ENCODE results near the gene SMARCD3. TPM values are rescaled to one million over a fixed set of nuclear protein-coding genes. Genes with fewer than 3 reads are reported as not detected.

SMARCD3 gene
- total RNA-seq, 4 donors from 2014 or later = 2.5 to 11.6 (median 6.3) TPM

- DNase-seq = no peak
- 42 to 80% methylated on average over 7 to 9 of the region's 17 CpGs for WGBS, 2 donors
- Histone ChIP-seq H3K27me3 (peaks cover 0 to 53% (median 0%) of the 10 kb centered on the region in 4 donors), H3K4me1 (peaks cover 29 to 52% (median 34%) of the 10 kb centered on the region in 3 donors), H3K27ac (peak overlapping the region in 3 of 4 donors; percentile 78 to 90 (median 87)), H3K36me3 (no peaks in the 10 kb centered on the region), H3K9me3 (no peaks in the 10 kb centered on the region), H3K4me3 (peak overlapping the region in 2 of 4 donors; percentile 57 to 58)
- TF ChIP-seq, protein P1, sequence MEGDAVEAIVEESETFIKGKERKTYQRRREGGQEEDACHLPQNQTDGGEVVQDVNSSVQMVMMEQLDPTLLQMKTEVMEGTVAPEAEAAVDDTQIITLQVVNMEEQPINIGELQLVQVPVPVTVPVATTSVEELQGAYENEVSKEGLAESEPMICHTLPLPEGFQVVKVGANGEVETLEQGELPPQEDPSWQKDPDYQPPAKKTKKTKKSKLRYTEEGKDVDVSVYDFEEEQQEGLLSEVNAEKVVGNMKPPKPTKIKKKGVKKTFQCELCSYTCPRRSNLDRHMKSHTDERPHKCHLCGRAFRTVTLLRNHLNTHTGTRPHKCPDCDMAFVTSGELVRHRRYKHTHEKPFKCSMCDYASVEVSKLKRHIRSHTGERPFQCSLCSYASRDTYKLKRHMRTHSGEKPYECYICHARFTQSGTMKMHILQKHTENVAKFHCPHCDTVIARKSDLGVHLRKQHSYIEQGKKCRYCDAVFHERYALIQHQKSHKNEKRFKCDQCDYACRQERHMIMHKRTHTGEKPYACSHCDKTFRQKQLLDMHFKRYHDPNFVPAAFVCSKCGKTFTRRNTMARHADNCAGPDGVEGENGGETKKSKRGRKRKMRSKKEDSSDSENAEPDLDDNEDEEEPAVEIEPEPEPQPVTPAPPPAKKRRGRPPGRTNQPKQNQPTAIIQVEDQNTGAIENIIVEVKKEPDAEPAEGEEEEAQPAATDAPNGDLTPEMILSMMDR (IDR thresholded peaks at IDR 0.05) = no peak
- no peak for TF ChIP-seq POLR2A (IDR thresholded peaks at IDR 0.05)
- intact Hi-C loops (cut with DNase I) = no loop called here
These were observed 4.6 kb upstream of the SMARCD3 start for GRCh38 chr7:151252961-151253711.

GRCh38 chr7:151252561-151252835 lies 4.0 kb upstream of the SMARCD3 start:
- Histone ChIP-seq H3K27ac (peak overlapping the region; percentile 82 to 92 (median 88)), H3K4me3 (peak overlapping the region; percentile 35 to 72 (median 58)), H3K36me3 (no peaks in the 10 kb centered on the region), H3K4me1 (peaks cover 33 to 59% (median 40%) of the 10 kb centered on the region in 3 donors), H3K9me3 (no peaks in the 10 kb centered on the region), H3K27me3 (peaks cover 0 to 59% (median 0%) of the 10 kb centered on the region in 4 donors)
- WGBS, 2 donors = 10 to 29% methylated on average over 4 to 8 of the region's 9 CpGs
- no peak for DNase-seq
- TF ChIP-seq POLR2A (IDR thresholded peaks at IDR 0.05) = no peak
- TF ChIP-seq, protein P1 (IDR thresholded peaks at IDR 0.05) = no peak
- intact Hi-C loops (cut with DNase I) = no loop called here

DNA sequence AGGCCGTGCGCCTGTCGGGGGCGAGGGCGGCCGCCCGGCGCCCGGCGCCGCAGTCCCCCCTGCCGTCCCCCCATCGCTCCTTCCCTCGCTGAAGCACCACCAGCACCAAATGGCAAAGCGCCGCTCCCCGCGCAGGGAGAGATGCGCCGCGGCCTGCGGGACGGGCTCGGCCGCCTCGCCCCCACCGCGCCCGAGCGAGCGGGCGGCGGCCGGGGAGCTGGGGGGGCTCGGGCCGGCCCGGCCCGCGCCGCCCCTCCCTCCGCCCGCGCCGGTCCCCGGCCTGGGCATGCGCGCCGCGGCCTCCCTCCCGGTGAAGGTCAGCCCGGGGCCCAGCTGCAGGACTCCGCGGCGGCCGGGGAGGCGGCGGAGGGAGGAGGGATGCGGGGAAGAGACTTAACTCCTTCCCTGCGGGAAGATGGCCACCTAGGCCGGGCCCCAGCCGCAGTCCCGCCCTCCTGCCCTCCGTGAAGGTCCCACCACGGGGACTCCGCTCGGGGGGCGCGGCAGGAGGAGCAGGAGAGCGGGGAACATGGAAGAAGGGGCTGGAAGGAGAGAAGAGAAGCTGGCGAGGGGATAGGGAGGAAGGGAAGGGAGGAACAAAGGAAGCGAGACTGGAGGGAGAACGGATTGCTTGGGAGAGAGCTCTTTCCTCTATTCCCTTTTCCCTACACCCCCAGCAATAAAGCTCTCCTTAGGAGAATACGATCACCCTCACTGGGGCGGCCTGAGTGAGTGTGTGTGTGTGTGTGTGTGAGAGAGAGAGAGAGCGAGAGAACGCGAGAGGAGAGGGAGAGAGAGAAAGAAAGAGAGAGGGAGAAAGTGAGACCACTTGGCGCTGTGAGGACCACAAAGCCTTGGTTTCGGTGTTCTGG lies 3.4 kb upstream of the SMARCD3 start:
- H3K36me3 ChIP-seq = no peaks in the 10 kb centered on the region
- H3K27me3 ChIP-seq = peaks cover 0 to 62% (median 0%) of the 10 kb centered on the region in 4 donors
- no peak for TF ChIP-seq POLR2A (IDR thresholded peaks at IDR 0.05)
- TF ChIP-seq, protein P1 (IDR thresholded peaks at IDR 0.05) = no peak
- H3K4me3 ChIP-seq = peak overlapping the region; percentile 35 to 72 (median 58)
- peak overlapping the region; percentile 82 to 92 (median 88) for H3K27ac ChIP-seq
- no peak for DNase-seq
- H3K4me1 ChIP-seq = peaks cover 37 to 64% (median 44%) of the 10 kb centered on the region in 3 donors
- no peaks in the 10 kb centered on the region for H3K9me3 ChIP-seq
- 3 to 5% methylated on average over 6 to 13 of the region's 79 CpGs for WGBS, 2 donors
- intact Hi-C loops (cut with DNase I) = no loop called here

GRCh38 chr7:151251328-151251688 lies 2.8 kb upstream of the SMARCD3 start:
- TF ChIP-seq POLR2A (IDR thresholded peaks at IDR 0.05) = no peak
- TF ChIP-seq, protein P1 (IDR thresholded peaks at IDR 0.05) = no peak
- 8% methylated on average over 5 of the region's 19 CpGs; no CpG with 5 or more reads in 1 of the 2 donors for WGBS, 2 donors
- Histone ChIP-seq H3K9me3 (no peaks in the 10 kb centered on the region), H3K36me3 (no peaks in the 10 kb centered on the region), H3K27me3 (peaks cover 0 to 63% (median 0%) of the 10 kb centered on the region in 4 donors), H3K4me1 (peaks cover 43 to 71% (median 44%) of the 10 kb centered on the region in 3 donors), H3K27ac (peak overlapping the region; percentile 82 to 92 (median 86)), H3K4me3 (peak overlapping the region; percentile 35 to 72 (median 58))
- intact Hi-C loops (cut with DNase I) = no loop called here
- DNase-seq = no peak
